HepG2 (cell line): ENCODE measurements around the gene RAD23A. TPM values are rescaled to one million over a fixed set of nuclear protein-coding genes. Genes with fewer than 3 reads are reported as not detected.
A peak's percentile ranks its signal among the peaks of the same experiment; 100 is the strongest.

ENCODE experiments used
- ARID5B ChIP-seq: IDR thresholded peaks from 2 replicates; pipeline ENCODE4 v1.4.0; 2020; ENCODE audit warnings: mild to moderate bottlenecking, missing genetic modification reagents
- DR1 ChIP-seq: sonication (generic); formaldehyde crosslinking; IDR thresholded peaks from 2 replicates; pipeline ENCODE4 v1.8.0; 2021; ENCODE audit warnings: mild to moderate bottlenecking, missing genetic modification reagents, inconsistent platforms
- ELF4 ChIP-seq: sonication (generic); formaldehyde crosslinking; IDR thresholded peaks from 2 replicates; pipeline ENCODE4 v1.5.0; 2020; ENCODE audit warnings: missing genetic modification reagents, mild to moderate bottlenecking, moderate library complexity, borderline replicate concordance
- GMEB1 ChIP-seq: sonication (generic); formaldehyde crosslinking; IDR thresholded peaks from 2 replicates; pipeline ENCODE4 v1.5.1; 2020; ENCODE audit warnings: missing genetic modification reagents, mild to moderate bottlenecking, borderline replicate concordance
- HNRNPH1 ChIP-seq: fragments of 200-400 bp; formaldehyde crosslinking; optimal IDR thresholded peaks from 2 replicates; pipeline ENCODE3; 2017; ENCODE audit warnings: mild to moderate bottlenecking, low read depth, low read length
- IRF2 ChIP-seq: IDR thresholded peaks from 2 replicates; pipeline ENCODE4 v1.6.1; 2018; ENCODE audit warnings: missing genetic modification reagents, missing compliant biosample characterization
- ISL2 ChIP-seq: sonication (generic); formaldehyde crosslinking; IDR thresholded peaks from 2 replicates; pipeline ENCODE4 v1.5.0; 2020; ENCODE audit warnings: missing genetic modification reagents
- MEIS2 ChIP-seq: sonication (generic); formaldehyde crosslinking; IDR thresholded peaks from 2 replicates; pipeline ENCODE4 v1.9.0; 2021; ENCODE audit warnings: mild to moderate bottlenecking, missing genetic modification reagents
- MLLT10 ChIP-seq: sonication (generic); formaldehyde crosslinking; IDR thresholded peaks from 2 replicates; pipeline ENCODE4 v1.4.0; 2020; ENCODE audit warnings: missing genetic modification reagents
- ONECUT2 ChIP-seq: sonication (generic); formaldehyde crosslinking; IDR thresholded peaks from 2 replicates; pipeline ENCODE4 v1.4.0; 2020; ENCODE audit warnings: missing genetic modification reagents
- SCMH1 ChIP-seq: sonication (generic); formaldehyde crosslinking; IDR thresholded peaks from 2 replicates; pipeline ENCODE4 v1.9.0; 2021; ENCODE audit warnings: missing genetic modification reagents, mild to moderate bottlenecking, borderline replicate concordance
- STAT5B ChIP-seq: sonication (generic); formaldehyde crosslinking; IDR thresholded peaks from 2 replicates; pipeline ENCODE4 v1.4.0; 2020; ENCODE audit warnings: missing genetic modification reagents
- TCF7 ChIP-seq: sonication (generic); IDR thresholded peaks from 2 replicates; pipeline ENCODE4 v1.6.1; 2016; ENCODE audit warnings: antibody characterized with exemption, low read depth
- TCF7L2 ChIP-seq: IDR thresholded peaks from 2 replicates; pipeline ENCODE4 v1.6.1; 2011; ENCODE audit warnings: mild to moderate bottlenecking, low read depth, low read length, moderate library complexity
- YEATS4 ChIP-seq: sonication (generic); formaldehyde crosslinking; IDR thresholded peaks from 2 replicates; pipeline ENCODE4 v1.4.0; 2020; ENCODE audit warnings: missing genetic modification reagents, borderline replicate concordance
- ZBTB2 ChIP-seq: sonication (generic); formaldehyde crosslinking; IDR thresholded peaks from 2 replicates; pipeline ENCODE4 v1.8.0; 2022; ENCODE audit warnings: low read depth, missing genetic modification reagents
- ZNF136 ChIP-seq: sonication (generic); formaldehyde crosslinking; IDR thresholded peaks from 2 replicates; pipeline ENCODE4 v1.8.1; 2022; ENCODE audit warnings: low read depth, mild to moderate bottlenecking, moderate library complexity, missing genetic modification reagents
- ZNF24 ChIP-seq: fragments of 450-650 bp; IDR thresholded peaks from 2 replicates; pipeline ENCODE4 v1.6.1; 2017; ENCODE audit warnings: antibody characterized with exemption, mild to moderate bottlenecking
- ZNF580 ChIP-seq: IDR thresholded peaks from 2 replicates; pipeline ENCODE4 v1.6.1; 2016; ENCODE audit warnings: low read depth, borderline replicate concordance
- ZNF691 ChIP-seq: sonication (generic); formaldehyde crosslinking; IDR thresholded peaks from 2 replicates; pipeline ENCODE4 v1.4.0; 2020; ENCODE audit warnings: missing genetic modification reagents, low read depth, mild to moderate bottlenecking, borderline replicate concordance
- ZNF816 ChIP-seq: sonication (generic); formaldehyde crosslinking; IDR thresholded peaks from 2 replicates; pipeline ENCODE4 v1.8.0; 2022; ENCODE audit warnings: missing genetic modification reagents, mild to moderate bottlenecking, borderline replicate concordance
- polyA plus RNA-seq, 8 experiments: library from polyadenylated mRNA; depleted of rRNA in 3 of 8; stranded (reverse) in 7 of 8; unstranded in 1 of 8; fragments of >200 nt; fragmentation: Illumina TruSeq in 4 of 8; extraction: Trizol in 4 of 8; gene quantifications; 2 replicates each; pipeline versions ENCODE4 v1.2.1 to v1.2.3, GENCODE V29; 2011 to 2016; ENCODE audit warnings: low read depth in 4 of 8, missing spikeins in 1 of 8, mixed read lengths in 1 of 8; ENCODE audit not compliant: insufficient read depth in 1 of 8
- total RNA-seq, 5 experiments: library from RNA; depleted of rRNA; stranded (reverse); fragments of >200 nt; fragmentation: Illumina TruSeq; extraction: Trizol; gene quantifications; 2 replicates each; pipeline ENCODE4 v1.2.3, GENCODE V29; 2016; ENCODE audit warnings: low read depth in 1 of 5

Gene RAD23A
- total and polyA plus RNA-seq, 2 of the 13 experiments (the other 11 are each of a cell fraction or from before 2014, with no cell fraction given): 42.5 to 54.2 TPM

GRCh38 chr19:12985049-12985776 lies 39.6 kb downstream of the RAD23A start (continued):
- TF ChIP-seq SCMH1: no peak
- TF ChIP-seq ZNF24: no peak
- no peak; the same call in 1 of the 2 replicates for TF ChIP-seq DR1
- peak; percentile 46 for TF ChIP-seq IRF2 (CRISPR knock-in tag)
- TF ChIP-seq MEIS2: peak; percentile 46; the same call in 1 of the 2 replicates
- TF ChIP-seq ONECUT2 (CRISPR knock-in tag): no peak
- TF ChIP-seq ZNF691 (CRISPR knock-in tag): peak; percentile 59; the same call in 1 of the 2 replicates
- no peak for TF ChIP-seq MLLT10 (CRISPR knock-in tag)
- TF ChIP-seq STAT5B: no peak
- no peak; the same call in 1 of the 2 replicates for TF ChIP-seq ZNF580
- TF ChIP-seq TCF7: no peak
- TF ChIP-seq ELF4 (CRISPR knock-in tag): no peak
- TF ChIP-seq YEATS4 (CRISPR knock-in tag): peak; percentile 16; the same call in 1 of the 2 replicates
- TF ChIP-seq ZNF816 (CRISPR knock-in tag): no peak
- TF ChIP-seq ZNF136: no peak
- TF ChIP-seq ARID5B (CRISPR knock-in tag): no peak; the same call in 1 of the 2 replicates
- no peak for TF ChIP-seq TCF7L2
- no peak for TF ChIP-seq ISL2 (CRISPR knock-in tag)
- no peak for TF ChIP-seq HNRNPH1
- 0 out of 2 replicates have a peak, but pooled peaks have one; percentile 28 for TF ChIP-seq ZBTB2 (CRISPR knock-in tag)
- peak; percentile 7; the same call in 1 of the 2 replicates for TF ChIP-seq GMEB1 (CRISPR knock-in tag)
